Activated T-cell treated with anti-CD3 and anti-CD28 coated beads, Interleukin-2, amount 50 U/mL, for 24 hours (primary cell): ENCODE results near the gene SULT1A2.

ENCODE experiments used
- DNase-seq: peaks from one replicate; pipeline ENCODE4 v3.0.0-alpha.2; 2020
- H3K27ac Mint-ChIP-seq: 2 replicates; pipeline ENCODE4 v1.8.0; 2020; ENCODE audit warnings: mild to moderate bottlenecking, mixed read lengths
- H3K27me3 Mint-ChIP-seq: 2 replicates; pipeline ENCODE4 v1.8.0; 2020; ENCODE audit warnings: mixed read lengths
- H3K36me3 Mint-ChIP-seq: 2 replicates; pipeline ENCODE4 v1.8.0; 2020; ENCODE audit warnings: low read depth, mixed read lengths
- H3K4me1 Mint-ChIP-seq: 2 replicates; pipeline ENCODE4 v1.8.0; 2020; ENCODE audit warnings: low read depth, mixed read lengths
- H3K4me3 Mint-ChIP-seq: 2 replicates; pipeline ENCODE4 v1.8.0; 2020; ENCODE audit warnings: mild to moderate bottlenecking, moderate library complexity, mixed read lengths
- H3K9me3 Mint-ChIP-seq: 2 replicates; pipeline ENCODE4 v1.8.0; 2020; ENCODE audit warnings: mixed read lengths

SULT1A2 gene

GRCh38 chr16:28544998-28545397 is 51.9 kb downstream of the SULT1A2 start:
- DNase-seq: no peak
- peaks cover 12% of the 10 kb centered on the region for H3K4me1 Mint-ChIP-seq
- no peak overlapping the region for H3K27ac Mint-ChIP-seq
- H3K36me3 Mint-ChIP-seq: no peaks in the 10 kb centered on the region
- no peaks in the 10 kb centered on the region for H3K27me3 Mint-ChIP-seq
- no peak overlapping the region for H3K4me3 Mint-ChIP-seq
- no peaks in the 10 kb centered on the region for H3K9me3 Mint-ChIP-seq

DNA sequence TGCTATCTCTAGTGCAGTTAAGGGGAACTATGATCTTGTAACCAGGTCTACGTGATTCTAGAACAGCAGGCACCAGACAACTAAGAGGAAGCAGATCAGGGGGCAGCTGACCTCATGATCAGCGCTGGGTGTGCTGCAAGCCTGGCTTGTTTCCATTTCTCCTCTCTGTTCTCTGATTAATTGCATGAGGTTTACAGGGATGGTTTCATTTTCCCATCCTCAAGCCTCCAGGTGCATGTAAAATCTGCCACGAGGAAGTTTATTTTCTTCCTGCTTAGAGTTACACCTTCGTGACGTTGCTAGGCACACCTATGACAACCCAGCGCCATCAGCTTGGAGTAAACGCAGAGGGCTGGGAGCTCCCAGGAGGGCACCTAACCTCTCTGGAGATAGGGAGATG is 53.8 kb downstream of the SULT1A2 start:
- Mint-ChIP-seq H3K4me3 (no peak overlapping the region), H3K27ac (no peak overlapping the region)

GRCh38 chr16:28542646-28543045 is 54.2 kb downstream of the SULT1A2 start:
- H3K9me3 Mint-ChIP-seq: no peaks in the 10 kb centered on the region
- H3K4me3 Mint-ChIP-seq: no peak overlapping the region
- H3K27ac Mint-ChIP-seq: no peak overlapping the region
- no peaks in the 10 kb centered on the region for H3K36me3 Mint-ChIP-seq
- H3K27me3 Mint-ChIP-seq: no peaks in the 10 kb centered on the region
- no peak for DNase-seq
- peaks cover 8% of the 10 kb centered on the region for H3K4me1 Mint-ChIP-seq

More for the DNA sequence above, 53.8 kb downstream of the SULT1A2 start:
- H3K27me3 Mint-ChIP-seq: no peaks in the 10 kb centered on the region
- H3K9me3 Mint-ChIP-seq: no peaks in the 10 kb centered on the region
- H3K4me1 Mint-ChIP-seq: peaks cover 8% of the 10 kb centered on the region
- H3K36me3 Mint-ChIP-seq: no peaks in the 10 kb centered on the region
- DNase-seq: no peak
